Vagina (tissue), 2 donors: Measurements from ENCODE around the gene DNTTIP2. TPM values are rescaled to one million over a fixed set of nuclear protein-coding genes. Genes with fewer than 3 reads are reported as not detected.
A peak's percentile ranks its signal among the peaks of the same experiment; 100 is the strongest.

ENCODE experiments used
- DNase-seq, 2 donors: peaks; one replicate each; pipeline ENCODE4 v3.0.0-alpha.2; 2017; ENCODE audit errors: extremely low spot score in 2 of 2
- H3K27ac ChIP-seq: fragments of 200-600 bp; sonication (generic); one replicate; pipeline ENCODE4 v1.5.1; 2019
- H3K27me3 ChIP-seq: fragments of 200-600 bp; sonication (generic); one replicate; pipeline ENCODE4 v1.5.1; 2019
- H3K36me3 ChIP-seq, 2 donors: fragments of 200-600 bp; sonication (generic); one replicate each; pipeline ENCODE4 v1.5.1; 2017 to 2019
- H3K4me1 ChIP-seq: fragments of 200-600 bp; sonication (generic); one replicate; pipeline ENCODE4 v1.5.1; 2019
- H3K4me3 ChIP-seq, 2 donors: fragments of 200-600 bp; sonication (generic); 1 replicate in 1 of 2; 2 replicates in 1 of 2; pipeline ENCODE4 v1.5.1; 2016 to 2019
- H3K9me3 ChIP-seq: fragments of 200-600 bp; sonication (generic); one replicate; pipeline ENCODE4 v1.5.1; 2019
- POLR2A ChIP-seq, 2 donors: fragments of 450-650 bp; IDR thresholded peaks; one replicate each; pipeline ENCODE4 v1.6.1; 2017; ENCODE audit warnings: antibody characterized with exemption in 2 of 2, mild to moderate bottlenecking in 2 of 2, moderate library complexity in 2 of 2
- POLR2AphosphoS5 ChIP-seq, 2 donors: sonication (generic); formaldehyde crosslinking; IDR thresholded peaks; one replicate each; pipeline ENCODE4 v1.9.0; 2017; ENCODE audit warnings: antibody characterized with exemption in 2 of 2, mild to moderate bottlenecking in 2 of 2, low read depth in 1 of 2; ENCODE audit not compliant: insufficient read depth in 1 of 2
- intact Hi-C: fragments of 100-400 bp; cut with DNase I; formaldehyde crosslinking; loops from one replicate; pipeline ENCODE4 v1.15.1; 2023
- total RNA-seq: library from RNA; depleted of rRNA; stranded (reverse); fragments of >200 nt; gene quantifications from one replicate; pipeline ENCODE4 v1.2.3, GENCODE V29; 2016
- TF ChIP-seq, protein P1 (sequence below), 3 experiments: fragments of 450-650 bp in 2 of 3; fragments of 200-600 bp in 1 of 3; sonication (generic) in 1 of 3; IDR thresholded peaks; one replicate each; pipeline ENCODE4 v1.5.1; 2017 to 2019; ENCODE audit warnings: antibody characterized with exemption in 3 of 3, mild to moderate bottlenecking in 2 of 3, moderate library complexity in 2 of 3

Gene DNTTIP2
- total RNA-seq, 1 donor from 2014 or later: 23.6 TPM

DNA sequence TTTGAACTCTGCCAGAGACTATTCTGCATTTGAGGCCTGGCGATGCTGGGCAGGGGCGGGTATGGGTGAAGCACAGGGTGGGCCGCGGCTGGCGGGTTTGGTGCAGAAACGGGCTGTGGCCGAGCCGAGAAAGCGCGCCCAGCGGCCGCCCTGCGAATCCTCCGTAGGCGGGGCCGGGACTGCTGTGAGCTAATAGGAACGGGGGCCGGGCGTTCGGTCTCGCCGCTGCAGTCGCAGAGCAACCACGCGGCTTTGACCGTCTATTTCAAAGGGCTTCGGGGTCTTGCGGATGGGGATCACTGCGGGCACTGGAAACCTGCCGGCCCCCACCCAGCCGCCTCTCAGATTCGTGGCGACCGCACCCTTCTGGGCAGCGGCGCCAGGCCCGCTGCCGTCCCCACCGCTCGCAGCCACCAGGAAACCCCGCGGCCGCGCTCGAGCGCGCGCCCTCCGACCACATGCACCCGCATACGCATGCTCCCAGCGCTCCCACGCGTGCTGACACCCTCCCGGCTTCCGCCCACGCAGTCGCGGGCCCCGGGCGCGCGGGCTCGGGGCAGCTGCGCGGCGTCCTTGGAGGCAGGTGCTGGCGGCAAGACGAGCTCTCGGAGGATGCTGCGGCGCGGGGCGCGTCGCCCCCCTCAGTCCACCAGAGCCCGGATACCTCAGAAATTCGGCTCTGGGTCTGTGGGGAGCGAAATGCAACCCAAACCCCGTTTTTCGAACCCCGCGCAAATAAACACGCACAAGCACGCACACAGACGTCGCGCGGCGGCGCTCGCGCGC is 32.6 kb downstream of the DNTTIP2 start:
- Histone ChIP-seq H3K27ac (peak overlapping the region; percentile 97), H3K27me3 (no peaks in the 10 kb centered on the region), H3K4me1 (peaks cover 20% of the 10 kb centered on the region), H3K36me3 (no peaks in the 10 kb centered on the region), H3K4me3 (peak overlapping the region; percentile 76 to 82), H3K9me3 (no peaks in the 10 kb centered on the region)
- DNase-seq: peak in 1 of 2 donors; percentile 91
- intact Hi-C loops: loop anchor here (10.0 kb wide), 2 partner anchors 222 to 412 kb away; no protein-coding TSS in a partner anchor
- TF ChIP-seq, protein P1, sequence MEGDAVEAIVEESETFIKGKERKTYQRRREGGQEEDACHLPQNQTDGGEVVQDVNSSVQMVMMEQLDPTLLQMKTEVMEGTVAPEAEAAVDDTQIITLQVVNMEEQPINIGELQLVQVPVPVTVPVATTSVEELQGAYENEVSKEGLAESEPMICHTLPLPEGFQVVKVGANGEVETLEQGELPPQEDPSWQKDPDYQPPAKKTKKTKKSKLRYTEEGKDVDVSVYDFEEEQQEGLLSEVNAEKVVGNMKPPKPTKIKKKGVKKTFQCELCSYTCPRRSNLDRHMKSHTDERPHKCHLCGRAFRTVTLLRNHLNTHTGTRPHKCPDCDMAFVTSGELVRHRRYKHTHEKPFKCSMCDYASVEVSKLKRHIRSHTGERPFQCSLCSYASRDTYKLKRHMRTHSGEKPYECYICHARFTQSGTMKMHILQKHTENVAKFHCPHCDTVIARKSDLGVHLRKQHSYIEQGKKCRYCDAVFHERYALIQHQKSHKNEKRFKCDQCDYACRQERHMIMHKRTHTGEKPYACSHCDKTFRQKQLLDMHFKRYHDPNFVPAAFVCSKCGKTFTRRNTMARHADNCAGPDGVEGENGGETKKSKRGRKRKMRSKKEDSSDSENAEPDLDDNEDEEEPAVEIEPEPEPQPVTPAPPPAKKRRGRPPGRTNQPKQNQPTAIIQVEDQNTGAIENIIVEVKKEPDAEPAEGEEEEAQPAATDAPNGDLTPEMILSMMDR (IDR thresholded peaks at IDR 0.05): peak in 2 of 3 experiments; percentile 26 to 35
- TF ChIP-seq POLR2A (IDR thresholded peaks at IDR 0.05): peak in 1 of 2 donors; percentile 28
- TF ChIP-seq POLR2AphosphoS5 (IDR thresholded peaks at IDR 0.05; ENCODE audit: insufficient read depth in 1 of 2, low read depth in 1 of 2): peak in 1 of 2 donors; percentile 82

DNA sequence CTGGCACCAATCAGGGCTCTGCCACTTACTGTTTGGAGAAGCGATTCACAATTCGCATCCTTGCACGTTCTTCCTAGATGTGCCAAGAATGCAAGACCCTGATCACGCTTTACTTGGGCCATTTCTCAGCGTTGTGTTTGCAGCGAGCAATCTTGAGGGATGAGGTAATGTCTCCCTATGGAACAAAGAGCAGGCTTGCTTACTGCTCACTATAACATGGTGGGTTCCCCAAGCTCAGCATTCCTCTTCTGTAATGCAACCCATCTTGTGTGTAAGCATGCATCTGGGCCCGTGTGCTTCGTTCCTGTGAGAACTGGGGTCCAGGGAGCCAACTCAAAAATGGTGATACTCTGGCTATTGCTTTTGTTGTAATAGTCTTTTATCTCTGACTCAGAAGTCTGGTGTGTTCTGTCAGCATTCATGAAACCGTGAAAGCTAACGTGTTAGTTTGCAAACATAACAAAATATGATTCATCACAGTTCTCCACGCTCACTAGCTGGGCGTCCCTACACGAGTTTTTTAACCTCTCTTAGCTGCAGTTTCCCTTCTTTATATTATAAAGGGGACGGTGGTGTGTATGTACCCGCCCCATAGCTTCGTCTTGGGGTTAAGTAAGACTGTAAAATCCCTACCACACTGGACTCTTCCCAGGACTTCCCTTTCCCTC is 33.3 kb downstream of the DNTTIP2 start:
- H3K4me1 ChIP-seq: peaks cover 20% of the 10 kb centered on the region
- H3K27ac ChIP-seq: peak overlapping the region; percentile 97
- H3K4me3 ChIP-seq: peak overlapping the region; percentile 76 to 82
- DNase-seq: peak in 1 of 2 donors; percentile 86
- H3K27me3 ChIP-seq: no peaks in the 10 kb centered on the region
- no peaks in the 10 kb centered on the region for H3K9me3 ChIP-seq
- TF ChIP-seq POLR2AphosphoS5 (IDR thresholded peaks at IDR 0.05; ENCODE audit: insufficient read depth in 1 of 2, low read depth in 1 of 2) (peak in 1 of 2 donors; percentile 12), POLR2A (IDR thresholded peaks at IDR 0.05) (no peak)
- no peaks in the 10 kb centered on the region for H3K36me3 ChIP-seq
- intact Hi-C loops: loop anchor here (10.0 kb wide), 2 partner anchors 221 to 411 kb away; no protein-coding TSS in a partner anchor

DNA sequence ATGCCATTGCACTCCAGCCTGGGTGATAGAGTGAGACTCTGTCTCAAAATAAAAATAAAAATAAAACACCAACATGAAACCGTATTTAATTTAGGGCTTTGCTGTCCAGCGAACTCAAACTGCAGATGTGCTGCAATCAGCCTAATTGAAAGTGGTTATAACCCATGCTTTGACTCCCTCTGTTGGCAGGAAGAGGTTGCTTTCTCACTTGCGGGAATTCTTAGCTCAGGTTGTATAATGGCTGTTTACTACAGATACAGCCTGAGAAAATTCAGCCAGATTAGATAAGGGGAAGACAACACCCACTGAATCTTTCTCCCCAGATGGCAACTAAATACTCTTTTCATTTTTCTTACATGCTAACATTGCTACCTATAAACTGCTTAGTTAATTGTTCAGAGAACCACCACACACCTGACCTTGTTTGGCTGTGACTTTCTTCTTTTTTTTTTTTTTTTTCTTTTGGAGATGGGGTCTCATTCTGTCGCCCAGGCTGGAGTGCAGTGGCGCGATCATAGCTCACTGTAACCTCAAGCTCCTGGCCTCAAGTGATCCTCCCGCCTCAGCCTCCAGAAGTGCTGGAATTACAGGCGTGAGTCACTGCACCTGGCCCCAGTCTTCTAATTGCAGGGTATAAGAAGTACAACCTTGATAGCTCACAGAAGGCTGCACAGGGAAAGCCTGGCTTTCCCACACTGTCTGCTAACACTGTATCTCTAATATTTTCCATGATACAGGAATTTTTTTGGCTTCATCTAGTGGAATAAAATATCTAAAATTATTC is 34.6 kb downstream of the DNTTIP2 start:
- Histone ChIP-seq H3K27ac (peak overlapping the region; percentile 18), H3K4me3 (no peak overlapping the region), H3K36me3 (no peaks in the 10 kb centered on the region), H3K4me1 (peaks cover 20% of the 10 kb centered on the region), H3K9me3 (no peaks in the 10 kb centered on the region), H3K27me3 (no peaks in the 10 kb centered on the region)
- intact Hi-C loops: loop anchor here (10.0 kb wide), 2 partner anchors 220 to 410 kb away; no protein-coding TSS in a partner anchor
- DNase-seq: no peak
- TF ChIP-seq POLR2A (IDR thresholded peaks at IDR 0.05) (no peak), POLR2AphosphoS5 (IDR thresholded peaks at IDR 0.05; ENCODE audit: insufficient read depth in 1 of 2, low read depth in 1 of 2) (peak in 1 of 2 donors; percentile 56)
- TF ChIP-seq, protein P1 (IDR thresholded peaks at IDR 0.05): peak in 2 of 3 experiments; percentile 46 to 73

DNA sequence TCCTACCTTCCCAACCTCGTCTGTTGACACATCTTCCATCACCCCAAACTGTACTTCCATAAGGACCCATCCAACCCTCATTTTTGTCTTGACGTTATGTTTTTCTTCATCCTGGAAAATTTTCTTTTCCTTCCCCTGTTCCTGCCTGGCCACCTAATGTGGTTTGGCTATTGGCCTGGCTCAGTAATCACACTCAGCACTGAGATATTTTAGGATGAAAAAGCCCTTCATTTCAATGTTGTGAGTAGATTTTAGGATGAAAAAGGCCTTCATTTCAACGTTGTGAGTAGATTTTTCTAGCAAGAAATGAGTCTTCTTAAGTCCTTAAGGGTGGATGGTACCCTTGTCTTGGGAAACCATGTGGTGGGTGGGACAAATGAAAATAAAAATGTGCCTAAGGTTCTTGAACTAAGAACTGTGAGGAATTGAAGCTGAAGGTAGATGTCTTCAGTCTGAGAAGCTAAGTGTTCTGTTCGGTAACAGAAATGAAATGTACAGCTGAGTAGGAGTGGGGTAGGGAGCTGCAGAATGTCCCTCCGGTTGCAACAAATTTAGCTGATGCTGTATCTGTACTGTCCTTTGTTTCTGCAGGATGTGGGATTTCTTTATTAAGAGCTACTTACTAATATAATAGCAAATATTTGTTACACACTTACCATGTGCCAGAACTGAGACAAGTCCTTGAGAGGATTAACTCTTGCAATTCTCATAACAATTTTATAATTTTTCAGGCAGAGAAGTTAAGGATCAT is 36.1 kb downstream of the DNTTIP2 start:
- DNase-seq: no peak
- no peaks in the 10 kb centered on the region for H3K9me3 ChIP-seq
- TF ChIP-seq POLR2AphosphoS5 (IDR thresholded peaks at IDR 0.05; ENCODE audit: insufficient read depth in 1 of 2, low read depth in 1 of 2): no peak
- H3K4me1 ChIP-seq: peaks cover 16% of the 10 kb centered on the region
- H3K36me3 ChIP-seq: no peaks in the 10 kb centered on the region
- H3K27me3 ChIP-seq: no peaks in the 10 kb centered on the region
- H3K27ac ChIP-seq: no peak overlapping the region
- no peak overlapping the region for H3K4me3 ChIP-seq
- intact Hi-C loops: loop anchor here (10.0 kb wide), 2 partner anchors 218 to 408 kb away; no protein-coding TSS in a partner anchor

DNA sequence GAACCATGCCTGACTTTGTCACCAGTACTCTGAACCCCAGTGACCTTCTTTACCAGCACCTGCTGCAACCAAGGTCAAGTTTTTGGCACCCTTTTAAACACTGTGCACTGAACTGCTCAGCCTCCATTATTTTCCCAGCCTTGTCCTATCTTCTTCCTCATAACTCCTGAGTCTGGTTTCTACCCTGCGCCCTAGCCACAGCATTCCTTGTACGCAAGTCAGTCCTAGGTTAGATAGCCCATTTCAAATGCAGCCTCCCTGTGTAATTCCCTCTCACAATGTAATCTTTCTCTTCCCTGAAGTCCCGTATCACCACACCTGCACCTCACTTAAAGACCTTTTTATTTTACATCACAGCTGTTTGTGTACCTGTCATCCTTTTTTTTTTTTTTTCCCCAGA is 37.2 kb downstream of the DNTTIP2 start:
- no peak overlapping the region for H3K27ac ChIP-seq
- intact Hi-C loops: loop anchor here (10.0 kb wide), 2 partner anchors 217 to 407 kb away; no protein-coding TSS in a partner anchor
- no peak for TF ChIP-seq POLR2AphosphoS5 (IDR thresholded peaks at IDR 0.05; ENCODE audit: insufficient read depth in 1 of 2, low read depth in 1 of 2)
- TF ChIP-seq, protein P1 (IDR thresholded peaks at IDR 0.05): no peak
- no peak for TF ChIP-seq POLR2A (IDR thresholded peaks at IDR 0.05)

More for the DNA sequence above, 37.2 kb downstream of the DNTTIP2 start:
- DNase-seq: no peak
- Histone ChIP-seq H3K27me3 (no peaks in the 10 kb centered on the region), H3K36me3 (no peaks in the 10 kb centered on the region), H3K4me3 (no peak overlapping the region), H3K4me1 (peaks cover 16% of the 10 kb centered on the region), H3K9me3 (no peaks in the 10 kb centered on the region)
